Measurements from ENCODE around the gene GJC2. TPM values are rescaled to one million over a fixed set of nuclear protein-coding genes. Genes with fewer than 3 reads are reported as not detected.
A peak's percentile ranks its signal among the peaks of the same experiment; 100 is the strongest.

The GJC2 gene
- total and polyA plus RNA-seq, 10 of the 15 experiments (the other 5 are each of a cell fraction or from before 2014, with no cell fraction given), result 0.04 to 0.44 (median 0.07) TPM; not detected in 4

DNA sequence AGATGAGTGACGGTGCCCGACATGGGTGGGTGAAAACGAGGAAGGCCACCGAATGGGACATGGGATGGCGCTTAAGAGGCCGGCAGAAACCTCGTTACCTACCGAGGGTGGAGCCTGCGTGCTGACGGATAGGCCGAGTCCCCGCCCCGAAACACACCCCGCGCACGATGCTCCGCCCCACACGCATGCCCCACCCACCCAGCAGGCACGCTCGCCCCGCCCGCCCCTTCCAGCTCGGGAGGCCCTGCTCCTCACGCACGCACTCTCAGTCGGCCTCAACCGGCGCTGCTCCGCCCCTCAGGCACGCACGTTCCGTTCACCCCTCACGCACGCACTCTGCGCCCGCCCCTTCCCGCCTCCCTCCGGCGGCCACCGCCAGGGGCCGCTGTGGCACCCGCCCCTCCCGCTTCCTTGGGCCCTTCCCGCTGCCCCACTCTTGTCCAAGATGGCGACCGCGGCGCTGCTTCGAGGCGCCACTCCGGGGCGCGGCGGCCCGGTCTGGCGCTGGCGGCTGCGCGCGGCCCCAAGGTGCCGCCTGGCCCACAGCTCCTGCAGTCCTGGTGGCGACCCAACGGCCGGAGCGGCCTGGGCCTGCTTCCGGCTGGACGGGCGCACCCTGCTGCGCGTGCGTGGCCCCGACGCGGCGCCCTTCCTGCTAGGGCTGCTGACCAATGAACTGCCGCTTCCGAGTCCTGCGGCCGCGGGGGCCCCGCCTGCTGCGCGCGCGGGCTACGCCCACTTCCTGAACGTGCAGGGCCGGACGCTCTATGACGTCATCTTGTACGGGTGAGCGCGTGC is 15.8 kb downstream of the GJC2 start, which contains the start of gene IBA57 (continued):
- TF ChIP-seq, protein P1, sequence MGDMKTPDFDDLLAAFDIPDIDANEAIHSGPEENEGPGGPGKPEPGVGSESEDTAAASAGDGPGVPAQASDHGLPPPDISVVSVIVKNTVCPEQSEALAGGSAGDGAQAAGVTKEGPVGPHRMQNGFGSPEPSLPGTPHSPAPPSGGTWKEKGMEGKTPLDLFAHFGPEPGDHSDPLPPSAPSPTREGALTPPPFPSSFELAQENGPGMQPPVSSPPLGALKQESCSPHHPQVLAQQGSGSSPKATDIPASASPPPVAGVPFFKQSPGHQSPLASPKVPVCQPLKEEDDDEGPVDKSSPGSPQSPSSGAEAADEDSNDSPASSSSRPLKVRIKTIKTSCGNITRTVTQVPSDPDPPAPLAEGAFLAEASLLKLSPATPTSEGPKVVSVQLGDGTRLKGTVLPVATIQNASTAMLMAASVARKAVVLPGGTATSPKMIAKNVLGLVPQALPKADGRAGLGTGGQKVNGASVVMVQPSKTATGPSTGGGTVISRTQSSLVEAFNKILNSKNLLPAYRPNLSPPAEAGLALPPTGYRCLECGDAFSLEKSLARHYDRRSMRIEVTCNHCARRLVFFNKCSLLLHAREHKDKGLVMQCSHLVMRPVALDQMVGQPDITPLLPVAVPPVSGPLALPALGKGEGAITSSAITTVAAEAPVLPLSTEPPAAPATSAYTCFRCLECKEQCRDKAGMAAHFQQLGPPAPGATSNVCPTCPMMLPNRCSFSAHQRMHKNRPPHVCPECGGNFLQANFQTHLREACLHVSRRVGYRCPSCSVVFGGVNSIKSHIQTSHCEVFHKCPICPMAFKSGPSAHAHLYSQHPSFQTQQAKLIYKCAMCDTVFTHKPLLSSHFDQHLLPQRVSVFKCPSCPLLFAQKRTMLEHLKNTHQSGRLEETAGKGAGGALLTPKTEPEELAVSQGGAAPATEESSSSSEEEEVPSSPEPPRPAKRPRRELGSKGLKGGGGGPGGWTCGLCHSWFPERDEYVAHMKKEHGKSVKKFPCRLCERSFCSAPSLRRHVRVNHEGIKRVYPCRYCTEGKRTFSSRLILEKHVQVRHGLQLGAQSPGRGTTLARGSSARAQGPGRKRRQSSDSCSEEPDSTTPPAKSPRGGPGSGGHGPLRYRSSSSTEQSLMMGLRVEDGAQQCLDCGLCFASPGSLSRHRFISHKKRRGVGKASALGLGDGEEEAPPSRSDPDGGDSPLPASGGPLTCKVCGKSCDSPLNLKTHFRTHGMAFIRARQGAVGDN (IDR thresholded peaks at IDR 0.05), result peak; percentile 97
- TF ChIP-seq SPI1 (IDR thresholded peaks at IDR 0.05; ENCODE audit: borderline replicate concordance, insufficient read depth, low read depth, low read length), result no peak
- peak; percentile 56; the same call in 1 of the 2 replicates for TF ChIP-seq PML (IDR thresholded peaks at IDR 0.05; ENCODE audit: low read length)
- TF ChIP-seq MXI1 (IDR thresholded peaks at IDR 0.05; ENCODE audit: low read depth, low read length), result no peak; the same call in 1 of the 2 replicates
- TF ChIP-seq EGR1 (IDR thresholded peaks at IDR 0.05; ENCODE audit: borderline replicate concordance in 1 of 2, low read depth in 2 of 2, low read length in 2 of 2), result peak; percentile 83 to 94
- TF ChIP-seq ASH2L (IDR thresholded peaks at IDR 0.05; ENCODE audit: borderline replicate concordance, low read depth), result no peak
- TF ChIP-seq, protein P2, sequence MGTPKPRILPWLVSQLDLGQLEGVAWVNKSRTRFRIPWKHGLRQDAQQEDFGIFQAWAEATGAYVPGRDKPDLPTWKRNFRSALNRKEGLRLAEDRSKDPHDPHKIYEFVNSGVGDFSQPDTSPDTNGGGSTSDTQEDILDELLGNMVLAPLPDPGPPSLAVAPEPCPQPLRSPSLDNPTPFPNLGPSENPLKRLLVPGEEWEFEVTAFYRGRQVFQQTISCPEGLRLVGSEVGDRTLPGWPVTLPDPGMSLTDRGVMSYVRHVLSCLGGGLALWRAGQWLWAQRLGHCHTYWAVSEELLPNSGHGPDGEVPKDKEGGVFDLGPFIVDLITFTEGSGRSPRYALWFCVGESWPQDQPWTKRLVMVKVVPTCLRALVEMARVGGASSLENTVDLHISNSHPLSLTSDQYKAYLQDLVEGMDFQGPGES (IDR thresholded peaks at IDR 0.05), result peak; percentile 76
- TF ChIP-seq ZNF217 (IDR thresholded peaks at IDR 0.05), result peak; percentile 71
- TF ChIP-seq FOXM1 (IDR thresholded peaks at IDR 0.05; ENCODE audit: low read depth, low read length), result no peak
- TF ChIP-seq ZNF384 (IDR thresholded peaks at IDR 0.05; ENCODE audit: borderline replicate concordance, low read depth, low read length), result no peak
- TF ChIP-seq, protein P3, sequence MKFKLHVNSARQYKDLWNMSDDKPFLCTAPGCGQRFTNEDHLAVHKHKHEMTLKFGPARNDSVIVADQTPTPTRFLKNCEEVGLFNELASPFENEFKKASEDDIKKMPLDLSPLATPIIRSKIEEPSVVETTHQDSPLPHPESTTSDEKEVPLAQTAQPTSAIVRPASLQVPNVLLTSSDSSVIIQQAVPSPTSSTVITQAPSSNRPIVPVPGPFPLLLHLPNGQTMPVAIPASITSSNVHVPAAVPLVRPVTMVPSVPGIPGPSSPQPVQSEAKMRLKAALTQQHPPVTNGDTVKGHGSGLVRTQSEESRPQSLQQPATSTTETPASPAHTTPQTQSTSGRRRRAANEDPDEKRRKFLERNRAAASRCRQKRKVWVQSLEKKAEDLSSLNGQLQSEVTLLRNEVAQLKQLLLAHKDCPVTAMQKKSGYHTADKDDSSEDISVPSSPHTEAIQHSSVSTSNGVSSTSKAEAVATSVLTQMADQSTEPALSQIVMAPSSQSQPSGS (IDR thresholded peaks at IDR 0.05; ENCODE audit: low read length), result no peak; the same call in 1 of the 2 replicates
- TF ChIP-seq, protein P4, sequence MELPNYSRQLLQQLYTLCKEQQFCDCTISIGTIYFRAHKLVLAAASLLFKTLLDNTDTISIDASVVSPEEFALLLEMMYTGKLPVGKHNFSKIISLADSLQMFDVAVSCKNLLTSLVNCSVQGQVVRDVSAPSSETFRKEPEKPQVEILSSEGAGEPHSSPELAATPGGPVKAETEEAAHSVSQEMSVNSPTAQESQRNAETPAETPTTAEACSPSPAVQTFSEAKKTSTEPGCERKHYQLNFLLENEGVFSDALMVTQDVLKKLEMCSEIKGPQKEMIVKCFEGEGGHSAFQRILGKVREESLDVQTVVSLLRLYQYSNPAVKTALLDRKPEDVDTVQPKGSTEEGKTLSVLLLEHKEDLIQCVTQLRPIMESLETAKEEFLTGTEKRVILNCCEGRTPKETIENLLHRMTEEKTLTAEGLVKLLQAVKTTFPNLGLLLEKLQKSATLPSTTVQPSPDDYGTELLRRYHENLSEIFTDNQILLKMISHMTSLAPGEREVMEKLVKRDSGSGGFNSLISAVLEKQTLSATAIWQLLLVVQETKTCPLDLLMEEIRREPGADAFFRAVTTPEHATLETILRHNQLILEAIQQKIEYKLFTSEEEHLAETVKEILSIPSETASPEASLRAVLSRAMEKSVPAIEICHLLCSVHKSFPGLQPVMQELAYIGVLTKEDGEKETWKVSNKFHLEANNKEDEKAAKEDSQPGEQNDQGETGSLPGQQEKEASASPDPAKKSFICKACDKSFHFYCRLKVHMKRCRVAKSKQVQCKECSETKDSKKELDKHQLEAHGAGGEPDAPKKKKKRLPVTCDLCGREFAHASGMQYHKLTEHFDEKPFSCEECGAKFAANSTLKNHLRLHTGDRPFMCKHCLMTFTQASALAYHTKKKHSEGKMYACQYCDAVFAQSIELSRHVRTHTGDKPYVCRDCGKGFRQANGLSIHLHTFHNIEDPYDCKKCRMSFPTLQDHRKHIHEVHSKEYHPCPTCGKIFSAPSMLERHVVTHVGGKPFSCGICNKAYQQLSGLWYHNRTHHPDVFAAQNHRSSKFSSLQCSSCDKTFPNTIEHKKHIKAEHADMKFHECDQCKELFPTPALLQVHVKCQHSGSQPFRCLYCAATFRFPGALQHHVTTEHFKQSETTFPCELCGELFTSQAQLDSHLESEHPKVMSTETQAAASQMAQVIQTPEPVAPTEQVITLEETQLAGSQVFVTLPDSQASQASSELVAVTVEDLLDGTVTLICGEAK (IDR thresholded peaks at IDR 0.05; ENCODE audit: borderline replicate concordance), result no peak
- peak; percentile 97 for TF ChIP-seq SMARCA5 (IDR thresholded peaks at IDR 0.05)
- TF ChIP-seq, protein P5, sequence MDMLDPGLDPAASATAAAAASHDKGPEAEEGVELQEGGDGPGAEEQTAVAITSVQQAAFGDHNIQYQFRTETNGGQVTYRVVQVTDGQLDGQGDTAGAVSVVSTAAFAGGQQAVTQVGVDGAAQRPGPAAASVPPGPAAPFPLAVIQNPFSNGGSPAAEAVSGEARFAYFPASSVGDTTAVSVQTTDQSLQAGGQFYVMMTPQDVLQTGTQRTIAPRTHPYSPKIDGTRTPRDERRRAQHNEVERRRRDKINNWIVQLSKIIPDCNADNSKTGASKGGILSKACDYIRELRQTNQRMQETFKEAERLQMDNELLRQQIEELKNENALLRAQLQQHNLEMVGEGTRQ (IDR thresholded peaks at IDR 0.05; ENCODE audit: borderline replicate concordance, low read depth, low read length), result no peak
- peak; percentile 97 for TF ChIP-seq IKZF1 (conservative IDR thresholded peaks at IDR 0.05)
